Endothelial cell of umbilical vein (primary cell): Measurements from ENCODE around the gene CADPS. TPM values are rescaled to one million over a fixed set of nuclear protein-coding genes. Genes with fewer than 3 reads are reported as not detected.

Experiments used
- BruUV-seq: library from RNA; stranded (reverse); fragments of 400-500 nt; replicated peaks from 2 replicates; lab custom pipeline; 2021; lab: Mats Ljungman, UMichigan
- CTCF ChIA-PET: fragments of 300-600, 350-600 bp; sonication (Branson Sonifier 250); formaldehyde crosslinking; loops from one replicate; lab custom pipeline; 2021; ENCODE audit warnings: antibody characterized with exemption, inconsistent platforms; lab: Charles Lee
- POLR2A ChIA-PET: fragments of 300-600, 350-600 bp; sonication (Branson Sonifier 250); formaldehyde crosslinking; loops from one replicate; lab custom pipeline; 2021; ENCODE audit warnings: antibody characterized with exemption, inconsistent platforms; lab: Charles Lee
- DNase-seq: peaks from one replicate; pipeline ENCODE4 v3.0.0-alpha.2; 2011; ENCODE audit warnings: low read depth, low spot score
- FAIRE-seq: peaks from 2 replicates; lab custom pipeline; 2011; peaks lifted over from hg19 to GRCh38; lab: Jason Lieb, UNC
- H2AFZ ChIP-seq: 2 replicates; pipeline ENCODE4 v1.6.0; 2012; ENCODE audit warnings: low read depth, low read length, control low read depth, inconsistent platforms
- H3K27ac ChIP-seq: 2 replicates; pipeline ENCODE4 v1.5.1; 2011; ENCODE audit warnings: low read depth, mild to moderate bottlenecking, control low read depth, low read length, moderate library complexity; ENCODE audit not compliant: insufficient read depth
- H3K27me3 ChIP-seq, 2 experiments: 2 replicates each; pipeline versions ENCODE4 v1.6.0 to v1.6.1; 2011; ENCODE audit warnings: low read length in 2 of 2, mixed read lengths in 1 of 2; ENCODE audit not compliant: control insufficient read depth in 2 of 2, insufficient read depth in 2 of 2
- H3K36me3 ChIP-seq, 2 experiments: 2 replicates in 1 of 2; 3 replicates in 1 of 2; pipeline ENCODE4 v1.5.1; 2011; ENCODE audit warnings: low read length in 2 of 2, mild to moderate bottlenecking in 1 of 2, moderate library complexity in 1 of 2; ENCODE audit not compliant: control insufficient read depth in 2 of 2, insufficient read depth in 2 of 2; ENCODE audit errors: extremely low read depth in 1 of 2
- H3K4me1 ChIP-seq: 3 replicates; pipeline ENCODE4 v1.5.1; 2011; ENCODE audit warnings: mild to moderate bottlenecking, low read length; ENCODE audit not compliant: control insufficient read depth, insufficient read depth; ENCODE audit errors: extremely low read depth
- H3K4me2 ChIP-seq: 2 replicates; pipeline ENCODE4 v1.6.1; 2011; ENCODE audit warnings: low read length, control low read depth, mixed read lengths; ENCODE audit not compliant: insufficient read depth
- H3K4me3 ChIP-seq, 3 experiments: fragments of 200-600 bp in 1 of 3; sonication (generic), shearing (Covaris generic) in 1 of 3; replicated peaks in 1 of 3; 2 replicates each; pipeline ENCODE4 v1.5.1; 2011 to 2016; ENCODE audit warnings: control low read depth in 3 of 3, low read length in 3 of 3, mild to moderate bottlenecking in 2 of 3, inconsistent platforms in 1 of 3, low read depth in 1 of 3, moderate library complexity in 1 of 3; ENCODE audit not compliant: insufficient read depth in 1 of 3
- H3K79me2 ChIP-seq: 2 replicates; pipeline ENCODE4 v1.6.0; 2012; ENCODE audit warnings: low read length, inconsistent platforms; ENCODE audit not compliant: control insufficient read depth, insufficient read depth
- H3K9ac ChIP-seq: replicated peaks from 2 replicates; pipeline ENCODE3; 2011; ENCODE audit warnings: low read length, control low read depth; ENCODE audit not compliant: insufficient read depth; ENCODE audit errors: extremely low read depth
- H3K9me1 ChIP-seq: replicated peaks from 3 replicates; pipeline ENCODE4 v1.6.0; 2011; ENCODE audit warnings: mild to moderate bottlenecking, low read length; ENCODE audit not compliant: control insufficient read depth, insufficient read depth; ENCODE audit errors: extremely low read depth
- H3K9me3 ChIP-seq: replicated peaks from 2 replicates; pipeline ENCODE4 v1.5.1; 2012; ENCODE audit warnings: low read length, inconsistent platforms; ENCODE audit not compliant: control insufficient read depth, insufficient read depth
- H4K20me1 ChIP-seq: replicated peaks from 2 replicates; pipeline ENCODE3; 2011; ENCODE audit warnings: mild to moderate bottlenecking, low read length; ENCODE audit not compliant: control insufficient read depth, insufficient read depth; ENCODE audit errors: extremely low read depth
- EZH2 ChIP-seq: IDR thresholded peaks from 2 replicates; pipeline ENCODE4 v1.6.1; 2012; ENCODE audit warnings: borderline replicate concordance, low read depth, mild to moderate bottlenecking, moderate library complexity, low read length, inconsistent platforms; ENCODE audit not compliant: severe bottlenecking
- FOS ChIP-seq: IDR thresholded peaks from 2 replicates; pipeline ENCODE4 v1.6.1; 2011; ENCODE audit warnings: mild to moderate bottlenecking, low read length, moderate library complexity, borderline replicate concordance; ENCODE audit not compliant: insufficient read depth
- GATA2 ChIP-seq: IDR thresholded peaks from 2 replicates; pipeline ENCODE4 v1.7.0; 2011; ENCODE audit warnings: low read depth, mild to moderate bottlenecking, moderate library complexity, mixed read lengths, low read length; ENCODE audit not compliant: insufficient read length, insufficient read depth
- JUN ChIP-seq: IDR thresholded peaks from 2 replicates; pipeline ENCODE4 v1.6.1; 2011; ENCODE audit warnings: borderline replicate concordance, low read depth; ENCODE audit not compliant: insufficient read length, insufficient read depth
- MYC ChIP-seq: IDR thresholded peaks from one replicate; pipeline ENCODE4 v1.6.1; 2011; ENCODE audit warnings: mild to moderate bottlenecking, low read depth, low read length
- POLR2A ChIP-seq: IDR thresholded peaks from 2 replicates; pipeline ENCODE4 v1.6.1; 2012; ENCODE audit warnings: low read depth, mild to moderate bottlenecking, control low read depth, low read length
- POLR2AphosphoS5 ChIP-seq: IDR thresholded peaks from 2 replicates; pipeline ENCODE4 v1.6.1; 2012; ENCODE audit warnings: low read depth, mild to moderate bottlenecking, control low read depth, low read length, moderate library complexity; ENCODE audit not compliant: insufficient read depth
- dilution Hi-C: fragments of 300-500 bp; cut with MboI; formaldehyde crosslinking; loops from one replicate; pipeline ENCODE4 v1.15.0; 2019; ENCODE audit warnings: low sequenced_read_pairs; ENCODE audit not compliant: extremely low pct_ligation_motif_present
- intact Hi-C: fragments of 100-400 bp; cut with micrococcal nuclease; formaldehyde crosslinking; loops from one replicate; pipeline ENCODE4 v1.10.0; 2022
- polyA plus RNA-seq, 4 experiments: library from polyadenylated mRNA; depleted of rRNA in 3 of 4; stranded (reverse) in 3 of 4; unstranded in 1 of 4; fragments of >200 nt; gene quantifications; 2 replicates each; pipeline versions ENCODE4 v1.2.1 to v1.2.3, GENCODE V29; 2011 to 2012; ENCODE audit warnings: missing spikeins in 1 of 4
- total RNA-seq: library from RNA; stranded (reverse); gene quantifications from 2 replicates; pipeline ENCODE4 v1.2.3, GENCODE V29; 2021
- TF ChIP-seq, protein P1 (sequence below), 2 donors: IDR thresholded peaks; 1 replicate in 1 of 2; 2 replicates in 1 of 2; pipeline ENCODE4 v1.5.1; 2011; ENCODE audit warnings: low read length in 2 of 2, mild to moderate bottlenecking in 2 of 2, moderate library complexity in 2 of 2, control low read depth in 1 of 2, inconsistent platforms in 1 of 2, low read depth in 1 of 2; ENCODE audit not compliant: insufficient read depth in 1 of 2; ENCODE audit errors: extremely low read depth in 1 of 2
- TF ChIP-seq, protein P2 (sequence below): IDR thresholded peaks from 2 replicates; pipeline ENCODE4 v1.6.1; 2011; ENCODE audit not compliant: insufficient read depth, insufficient read length

Gene CADPS
- total and polyA plus RNA-seq, 2 donors (not counting 3 experiments of a cell fraction or from before 2014, with no cell fraction given), result not detected

DNA sequence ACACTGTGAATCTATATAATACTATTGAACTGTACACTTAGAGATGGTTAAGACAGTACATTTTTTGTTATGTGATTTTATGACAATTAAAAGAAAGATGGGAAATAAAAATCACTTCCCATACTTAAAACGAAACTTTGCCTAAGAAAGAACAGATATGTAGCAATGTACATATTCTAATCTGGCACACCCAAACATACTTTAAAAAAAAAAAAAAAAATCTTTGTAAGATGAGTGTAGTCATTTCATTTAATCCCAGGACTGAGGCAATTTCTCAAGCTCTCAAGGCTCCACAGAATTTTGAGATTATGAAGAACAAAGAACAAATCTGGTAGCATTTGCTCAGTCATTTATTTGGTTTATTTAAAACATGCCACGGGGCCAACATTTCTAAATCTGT, 461.5 kb downstream of the CADPS start:
- H3K79me2 ChIP-seq, result no peaks in the 10 kb centered on the region
- H3K4me1 ChIP-seq, result no peaks in the 10 kb centered on the region
- no peak for TF ChIP-seq JUN
- TF ChIP-seq FOS, result no peak
- no peak for TF ChIP-seq EZH2
- TF ChIP-seq GATA2, result no peak
- TF ChIP-seq POLR2A, result no peak
- TF ChIP-seq, protein P1, sequence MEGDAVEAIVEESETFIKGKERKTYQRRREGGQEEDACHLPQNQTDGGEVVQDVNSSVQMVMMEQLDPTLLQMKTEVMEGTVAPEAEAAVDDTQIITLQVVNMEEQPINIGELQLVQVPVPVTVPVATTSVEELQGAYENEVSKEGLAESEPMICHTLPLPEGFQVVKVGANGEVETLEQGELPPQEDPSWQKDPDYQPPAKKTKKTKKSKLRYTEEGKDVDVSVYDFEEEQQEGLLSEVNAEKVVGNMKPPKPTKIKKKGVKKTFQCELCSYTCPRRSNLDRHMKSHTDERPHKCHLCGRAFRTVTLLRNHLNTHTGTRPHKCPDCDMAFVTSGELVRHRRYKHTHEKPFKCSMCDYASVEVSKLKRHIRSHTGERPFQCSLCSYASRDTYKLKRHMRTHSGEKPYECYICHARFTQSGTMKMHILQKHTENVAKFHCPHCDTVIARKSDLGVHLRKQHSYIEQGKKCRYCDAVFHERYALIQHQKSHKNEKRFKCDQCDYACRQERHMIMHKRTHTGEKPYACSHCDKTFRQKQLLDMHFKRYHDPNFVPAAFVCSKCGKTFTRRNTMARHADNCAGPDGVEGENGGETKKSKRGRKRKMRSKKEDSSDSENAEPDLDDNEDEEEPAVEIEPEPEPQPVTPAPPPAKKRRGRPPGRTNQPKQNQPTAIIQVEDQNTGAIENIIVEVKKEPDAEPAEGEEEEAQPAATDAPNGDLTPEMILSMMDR (IDR thresholded peaks at IDR 0.05; ENCODE audit: extremely low read depth in 1 of 2, insufficient read depth in 1 of 2, low read depth in 1 of 2, low read length in 2 of 2), result no peak
- TF ChIP-seq POLR2AphosphoS5, result no peak
- TF ChIP-seq MYC, result no peak
- TF ChIP-seq, protein P2, sequence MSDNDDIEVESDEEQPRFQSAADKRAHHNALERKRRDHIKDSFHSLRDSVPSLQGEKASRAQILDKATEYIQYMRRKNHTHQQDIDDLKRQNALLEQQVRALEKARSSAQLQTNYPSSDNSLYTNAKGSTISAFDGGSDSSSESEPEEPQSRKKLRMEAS, result no peak
- no peak overlapping the region for H3K4me2 ChIP-seq
- no peaks in the 10 kb centered on the region for H3K36me3 ChIP-seq
- H4K20me1 ChIP-seq, result no peaks in the 10 kb centered on the region
- H3K9ac ChIP-seq, result no peak overlapping the region
- H3K4me3 ChIP-seq, result no peak overlapping the region
- intact Hi-C loops (no loop called here), dilution Hi-C loops (no loop called here)
- H3K27me3 ChIP-seq, result peaks cover 0 to 3% of the 10 kb centered on the region in 2 experiments
- FAIRE-seq, result no peak
- H2AFZ ChIP-seq, result no peak overlapping the region
- H3K9me1 ChIP-seq, result no peaks in the 10 kb centered on the region
- POLR2A ChIA-PET, result no interaction called here
- CTCF ChIA-PET, result no interaction called here
- DNase-seq, result no peak
- no TSS peak for BruUV-seq
- no peak overlapping the region for H3K27ac ChIP-seq
- no peaks in the 10 kb centered on the region for H3K9me3 ChIP-seq
